Hematopoietic multipotent progenitor cell treated with erythropoietin and hydrocortisone succinate and interleukin-3 and kit ligand, for 15 days (in vitro differentiated cells): ENCODE results near the gene KCNC2.

Experiments
- DNase-seq: peaks from one replicate; pipeline ENCODE4 v3.0.0-alpha.2; 2015; ENCODE audit warnings: low spot score

KCNC2 gene

DNA sequence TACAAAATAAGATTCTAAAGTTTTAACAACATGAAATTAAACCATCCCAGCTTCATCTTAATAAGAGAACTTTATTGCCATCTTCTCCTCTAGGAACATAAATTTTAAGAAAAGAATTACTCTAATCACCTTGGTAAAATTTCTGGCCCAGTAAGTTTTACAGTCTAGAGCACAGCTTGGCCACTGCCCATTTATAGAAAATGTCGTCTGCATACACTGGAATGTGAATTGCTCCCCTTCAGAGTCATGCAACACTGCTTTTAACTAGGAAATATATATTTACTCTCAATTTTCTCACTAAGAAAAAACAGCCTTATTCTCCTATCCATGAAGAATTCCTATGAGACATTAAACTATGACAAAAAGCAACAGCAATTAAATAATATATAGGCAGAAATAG is 48.2 kb downstream of the KCNC2 start:
- no peak for DNase-seq

DNA sequence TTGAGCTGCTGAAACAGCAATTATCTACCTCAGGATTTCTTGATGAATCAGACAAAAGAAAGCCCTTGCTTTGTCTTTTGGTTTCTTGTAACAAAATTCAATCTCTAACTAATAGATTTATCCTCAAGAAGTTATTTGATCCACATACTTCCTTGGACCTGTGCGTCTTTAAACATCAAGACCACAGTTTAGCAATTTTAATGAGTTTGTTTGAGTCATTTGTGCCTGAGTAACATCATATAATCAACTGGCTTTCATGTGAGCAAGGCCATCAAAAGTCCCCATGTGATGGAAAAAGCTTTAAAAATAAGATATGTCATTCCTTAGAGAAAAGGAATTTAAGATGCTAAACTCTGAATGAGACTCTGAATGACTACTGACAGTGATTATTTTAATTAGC is 52.3 kb downstream of the KCNC2 start:
- DNase-seq: no peak

DNA sequence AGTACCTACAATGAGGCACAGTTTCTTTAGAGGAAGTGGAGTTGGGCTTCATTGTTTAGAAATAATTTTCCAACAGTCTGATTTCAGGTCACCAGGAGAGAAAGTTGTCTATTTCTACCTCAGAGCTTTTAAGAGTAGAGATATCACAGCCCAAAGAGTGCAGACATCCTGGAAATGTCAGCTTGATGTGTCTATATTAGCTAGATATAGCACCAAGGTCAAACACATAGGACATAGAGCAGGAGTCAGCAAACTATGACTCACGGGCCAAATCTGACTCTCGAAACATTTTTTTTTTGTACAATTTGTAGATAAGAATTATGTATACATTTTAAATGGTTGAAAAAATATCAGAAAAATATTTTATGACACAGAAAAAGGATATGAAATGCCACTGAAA is 53.7 kb downstream of the KCNC2 start:
- DNase-seq: no peak

DNA sequence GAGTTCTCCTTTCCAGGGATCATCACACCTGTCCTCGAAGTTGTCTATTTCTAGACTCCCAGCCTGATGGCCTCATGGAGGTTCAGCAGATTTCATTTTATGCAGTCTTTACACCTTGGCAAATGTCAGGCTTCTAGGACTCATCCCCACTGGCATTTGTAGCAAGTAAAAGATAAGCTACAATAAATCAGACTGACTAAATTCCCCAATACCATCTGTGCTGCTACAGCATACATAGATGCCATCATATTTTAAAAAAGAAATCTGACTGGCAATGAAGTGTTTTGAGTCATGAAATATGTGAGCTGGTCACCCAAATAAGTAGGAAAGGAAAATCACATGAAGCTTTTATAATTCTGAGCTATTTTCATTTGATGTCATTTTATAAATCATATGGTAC is 55.3 kb downstream of the KCNC2 start:
- no peak for DNase-seq

DNA sequence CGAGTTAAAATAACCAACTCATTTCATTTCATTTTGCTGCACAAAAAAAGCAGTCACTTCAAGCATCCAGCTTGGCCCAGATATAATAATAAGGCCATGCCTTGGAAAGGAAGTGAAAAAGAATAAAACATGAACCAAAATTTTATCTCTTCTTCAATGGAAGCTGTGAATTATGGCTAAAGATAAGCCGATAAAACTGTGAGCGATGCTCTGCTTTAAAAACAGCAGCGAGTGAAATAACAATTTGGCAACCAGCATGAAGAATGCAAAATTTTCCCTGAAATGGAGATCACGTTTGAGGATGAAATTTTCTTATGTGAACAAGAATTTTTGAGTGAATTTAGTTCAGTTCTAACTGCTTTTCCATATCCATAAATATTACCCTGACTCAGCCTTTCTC is 70.4 kb downstream of the KCNC2 start:
- no peak for DNase-seq

DNA sequence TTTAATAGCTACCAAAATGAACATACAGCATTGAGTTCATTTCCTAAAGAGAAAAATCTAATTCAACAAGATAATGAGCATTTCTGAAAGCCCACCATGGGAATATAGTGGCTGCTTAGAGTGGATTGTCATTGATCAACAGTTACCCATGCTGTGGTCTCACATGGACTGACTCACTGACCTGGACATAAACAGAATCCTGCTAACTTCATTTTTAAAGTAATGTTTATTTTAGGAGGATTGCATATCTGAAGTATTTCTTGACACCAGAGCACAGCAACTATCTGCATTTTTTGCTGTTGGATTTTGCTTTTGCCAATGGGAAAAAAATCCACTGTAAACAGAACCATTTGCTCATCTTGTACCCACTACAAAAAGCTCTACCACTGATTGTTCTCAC is 71.7 kb downstream of the KCNC2 start:
- DNase-seq: no peak

DNA sequence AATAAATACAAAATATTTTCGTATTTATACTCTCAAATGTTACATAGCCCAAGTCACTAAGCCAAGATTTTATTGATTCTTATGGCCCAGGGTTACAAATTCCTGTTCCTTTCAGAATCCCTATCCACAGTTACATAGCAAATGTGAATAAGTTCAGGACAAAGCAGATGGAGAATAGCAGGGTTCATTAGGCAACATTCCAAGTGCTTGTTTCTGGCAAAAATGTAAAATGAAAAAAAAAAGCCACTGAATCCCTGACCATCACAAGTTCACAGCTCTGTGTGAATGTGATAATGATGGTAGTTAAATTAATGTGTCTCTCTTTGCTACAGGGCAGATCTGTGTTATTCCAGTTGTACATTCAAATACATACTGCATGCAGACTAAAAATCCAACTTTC is 74.6 kb downstream of the KCNC2 start:
- DNase-seq: no peak

DNA sequence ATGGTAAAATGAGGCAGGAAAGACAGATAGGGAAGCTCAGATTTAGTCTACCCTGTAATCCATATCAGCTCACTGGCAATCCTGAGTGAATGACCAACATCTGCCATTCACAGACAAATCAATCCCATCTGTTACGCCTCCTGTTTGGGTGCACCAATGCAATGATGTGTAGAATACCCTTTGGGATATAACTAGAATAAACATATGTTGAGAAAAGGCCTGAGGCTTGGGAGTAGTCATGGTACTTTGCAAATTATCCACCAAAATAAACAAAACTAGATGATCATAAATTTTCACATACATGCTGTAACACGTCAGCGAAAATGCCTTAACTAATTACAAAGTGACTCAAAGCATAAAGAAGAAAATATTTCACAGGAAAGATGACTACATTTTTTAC is 78.8 kb downstream of the KCNC2 start:
- no peak for DNase-seq

DNA sequence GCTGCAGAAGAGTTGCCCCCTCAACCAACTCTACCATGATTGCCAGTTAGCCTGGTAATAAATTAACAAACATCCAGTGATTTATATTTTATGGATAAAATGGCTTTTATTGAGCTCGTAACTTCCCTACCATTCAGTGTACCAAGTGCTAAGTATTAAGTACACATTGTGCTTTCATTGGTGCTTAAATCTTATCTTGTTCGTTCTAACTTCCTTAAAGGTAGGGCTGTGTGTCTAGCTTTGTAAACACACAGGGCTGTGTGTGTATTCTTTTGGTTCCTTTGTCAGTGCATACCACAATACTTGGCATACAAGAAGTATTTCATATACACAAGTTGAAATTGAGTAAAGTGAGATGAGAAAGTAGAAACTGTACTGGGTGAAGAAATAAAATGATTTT is 80.4 kb downstream of the KCNC2 start:
- no peak for DNase-seq

DNA sequence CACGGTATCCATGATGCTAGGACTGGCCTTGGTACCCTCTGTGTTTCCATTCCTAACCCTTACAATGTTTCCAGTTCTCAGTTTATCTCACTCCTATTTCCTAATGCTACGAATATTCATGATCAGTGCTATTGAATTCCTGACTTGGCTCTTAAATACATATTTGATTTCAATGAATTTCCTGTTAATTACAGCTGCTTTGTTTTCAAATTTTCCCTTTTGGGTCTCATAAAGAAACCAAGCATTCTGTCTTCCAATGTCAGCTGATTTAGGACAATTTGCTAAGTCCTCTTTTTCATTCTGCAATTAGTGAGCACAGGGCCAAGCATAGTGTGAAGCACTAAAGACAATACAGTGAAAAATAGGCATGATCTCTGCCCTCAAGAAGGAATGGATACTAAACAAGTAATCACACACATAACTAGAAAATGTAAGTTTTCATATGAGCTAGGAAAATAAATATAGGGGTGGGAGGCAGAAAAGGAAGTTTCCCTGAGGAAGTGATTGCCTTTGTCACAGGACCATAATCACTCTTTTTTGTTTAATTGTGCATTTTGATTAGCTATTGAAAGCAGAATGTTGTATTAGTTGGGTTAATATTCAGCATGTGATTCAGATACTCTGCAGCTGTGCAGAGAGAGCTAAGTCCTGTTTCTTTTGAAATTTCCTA is 88.5 kb downstream of the KCNC2 start:
- no peak for DNase-seq

DNA sequence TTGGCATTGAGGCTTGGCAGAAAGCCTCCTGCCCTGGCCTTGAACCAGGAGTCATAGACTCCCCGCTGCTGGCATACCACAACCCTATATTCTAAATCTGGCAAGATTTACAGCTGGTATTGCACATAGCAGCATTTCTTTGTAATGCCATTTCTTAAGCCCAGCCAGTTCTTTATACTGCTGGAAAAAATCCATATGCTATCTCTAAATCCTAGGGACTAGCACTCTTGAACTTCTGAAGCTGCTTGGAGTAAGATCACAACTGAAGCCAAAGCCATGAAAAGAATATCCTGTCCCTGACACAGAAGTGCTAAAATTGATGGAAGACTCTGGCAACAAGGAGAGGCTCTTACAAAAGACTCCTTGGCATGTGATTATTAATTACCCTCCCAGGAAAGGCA is 89.3 kb downstream of the KCNC2 start:
- no peak for DNase-seq

DNA sequence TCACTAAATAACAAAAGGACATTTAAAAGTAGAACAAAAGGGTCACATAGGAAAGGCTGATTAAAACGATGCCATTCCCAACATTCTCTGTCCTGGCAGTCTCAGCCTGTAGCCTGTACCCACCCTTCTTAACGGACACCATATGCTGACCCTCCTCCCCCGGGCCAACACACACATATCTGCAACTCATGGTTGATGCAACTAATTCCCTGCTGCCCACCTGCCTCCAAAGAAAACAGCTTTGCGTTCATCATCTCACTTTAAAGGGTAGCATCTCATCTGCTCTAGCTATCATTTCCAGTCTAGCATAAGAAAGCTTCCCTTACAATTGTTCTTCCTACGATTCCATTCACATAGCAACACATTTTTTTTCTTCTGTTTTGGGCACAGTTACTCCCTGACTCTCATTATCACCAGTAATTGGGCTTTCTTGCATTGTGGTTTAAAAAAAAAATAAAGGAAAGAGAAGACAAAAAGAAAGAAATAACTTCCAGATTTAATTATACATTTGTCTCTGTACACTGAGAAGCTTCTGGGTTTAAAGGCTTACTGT is 92.9 kb downstream of the KCNC2 start:
- DNase-seq: no peak

DNA sequence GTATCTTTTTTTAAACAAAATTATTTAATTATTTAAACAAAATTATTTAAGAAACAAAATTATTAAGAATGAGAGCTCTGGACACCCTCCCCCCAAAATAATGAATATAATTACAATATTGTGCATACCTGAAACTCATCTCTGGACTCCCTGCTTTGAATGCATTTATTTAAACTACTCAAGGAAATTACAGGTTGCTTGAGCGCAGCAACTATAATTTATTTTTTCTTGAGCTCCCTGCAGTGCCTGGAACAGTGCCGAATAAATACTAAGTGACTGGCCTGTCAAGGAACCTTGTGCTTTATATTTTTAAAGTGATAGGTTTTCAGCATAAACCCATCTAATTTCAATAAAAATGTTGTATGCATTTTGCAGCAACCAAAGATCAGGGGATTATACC is 93.9 kb downstream of the KCNC2 start:
- no peak for DNase-seq

DNA sequence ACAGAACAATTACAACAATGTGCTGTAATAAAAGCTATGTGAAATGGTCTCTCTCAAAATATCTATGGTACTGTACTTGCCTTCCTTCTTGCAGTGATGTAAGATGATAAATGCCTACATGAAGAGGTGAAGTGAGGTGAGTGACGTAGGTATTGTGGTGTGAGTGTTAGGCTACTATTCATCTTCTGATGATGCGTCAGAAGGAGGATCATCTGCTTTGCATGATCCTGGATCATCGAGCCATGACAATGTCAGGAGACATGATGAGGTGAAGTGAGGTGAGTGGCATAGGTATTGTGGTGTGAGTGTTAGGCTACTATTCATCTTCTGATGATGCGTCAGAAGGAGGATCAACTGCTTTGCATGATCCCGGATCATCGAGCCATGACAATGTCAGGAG is 105.8 kb downstream of the KCNC2 start:
- DNase-seq: no peak

DNA sequence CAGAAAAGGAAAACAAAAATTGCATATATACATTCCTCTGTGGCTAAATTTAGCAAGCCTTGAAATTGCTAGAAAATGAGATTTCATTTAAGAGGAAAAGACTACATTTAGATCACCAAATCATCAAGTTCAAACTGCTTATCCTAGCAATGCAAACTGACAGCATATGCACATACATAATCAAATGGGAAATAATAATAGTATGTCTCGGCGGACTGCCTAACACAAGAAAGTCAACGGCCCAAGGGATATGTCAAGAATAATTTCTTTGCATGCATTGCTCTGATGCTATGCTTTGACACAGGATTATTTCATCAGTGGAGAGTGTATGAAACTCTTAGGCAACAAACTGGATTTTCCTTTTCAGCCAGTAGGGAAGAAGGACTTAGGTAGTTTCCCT is 107.9 kb downstream of the KCNC2 start:
- no peak for DNase-seq

DNA sequence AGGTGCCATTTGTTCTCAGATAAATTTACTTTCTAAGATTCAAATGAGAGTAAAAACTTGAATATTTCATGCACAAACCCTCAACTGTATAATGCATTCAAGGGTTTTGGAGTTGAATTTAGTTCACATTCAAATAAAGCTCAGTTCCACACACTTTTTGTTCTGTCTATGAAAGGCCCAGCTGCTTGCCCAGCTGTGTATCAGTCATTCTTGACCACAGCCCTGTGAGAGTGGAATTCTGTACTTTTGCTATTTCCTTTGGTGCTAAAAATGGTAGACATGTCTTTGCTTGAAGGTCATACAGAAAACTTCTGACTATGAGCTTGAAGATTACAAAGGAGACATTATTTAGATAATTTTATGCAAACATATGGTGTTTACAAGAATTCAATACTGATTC is 110.4 kb downstream of the KCNC2 start:
- DNase-seq: no peak

DNA sequence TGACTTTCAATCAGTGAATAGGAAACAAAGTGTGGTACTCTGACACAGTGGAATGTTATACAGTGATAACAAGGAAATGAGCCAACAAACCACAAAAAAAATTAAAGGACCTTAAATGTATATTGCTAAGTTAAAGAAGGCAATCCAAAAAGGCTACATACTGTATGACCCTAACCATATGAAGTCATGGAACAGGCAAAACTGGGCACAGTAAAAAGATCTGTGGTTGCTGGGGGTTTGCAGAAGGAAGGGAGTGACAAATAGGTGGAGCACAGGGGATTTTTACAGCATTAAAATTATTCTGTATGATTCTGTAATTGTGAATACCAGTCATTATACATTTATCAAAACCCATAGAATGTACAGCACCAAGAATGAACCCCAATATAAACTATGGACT is 112.6 kb downstream of the KCNC2 start:
- DNase-seq: no peak

DNA sequence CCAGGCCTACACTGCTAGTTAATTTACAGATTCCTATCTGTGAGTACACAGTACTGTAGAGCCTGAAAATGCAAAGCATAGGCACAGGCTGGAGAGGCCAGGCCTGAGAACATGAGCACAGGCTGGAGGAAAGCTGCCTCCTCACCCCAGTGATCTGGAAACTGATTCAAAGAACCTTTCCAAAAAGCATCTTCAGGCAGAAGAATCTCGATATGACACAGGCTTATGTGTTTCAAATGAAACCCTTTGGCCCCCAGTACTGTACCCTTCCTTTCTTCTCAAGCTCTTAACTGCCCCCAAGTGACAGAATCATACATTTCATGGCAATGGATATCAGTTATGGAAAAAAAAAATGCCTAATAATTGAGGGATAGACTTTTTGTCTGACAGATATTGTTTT is 122.0 kb downstream of the KCNC2 start:
- DNase-seq: no peak

DNA sequence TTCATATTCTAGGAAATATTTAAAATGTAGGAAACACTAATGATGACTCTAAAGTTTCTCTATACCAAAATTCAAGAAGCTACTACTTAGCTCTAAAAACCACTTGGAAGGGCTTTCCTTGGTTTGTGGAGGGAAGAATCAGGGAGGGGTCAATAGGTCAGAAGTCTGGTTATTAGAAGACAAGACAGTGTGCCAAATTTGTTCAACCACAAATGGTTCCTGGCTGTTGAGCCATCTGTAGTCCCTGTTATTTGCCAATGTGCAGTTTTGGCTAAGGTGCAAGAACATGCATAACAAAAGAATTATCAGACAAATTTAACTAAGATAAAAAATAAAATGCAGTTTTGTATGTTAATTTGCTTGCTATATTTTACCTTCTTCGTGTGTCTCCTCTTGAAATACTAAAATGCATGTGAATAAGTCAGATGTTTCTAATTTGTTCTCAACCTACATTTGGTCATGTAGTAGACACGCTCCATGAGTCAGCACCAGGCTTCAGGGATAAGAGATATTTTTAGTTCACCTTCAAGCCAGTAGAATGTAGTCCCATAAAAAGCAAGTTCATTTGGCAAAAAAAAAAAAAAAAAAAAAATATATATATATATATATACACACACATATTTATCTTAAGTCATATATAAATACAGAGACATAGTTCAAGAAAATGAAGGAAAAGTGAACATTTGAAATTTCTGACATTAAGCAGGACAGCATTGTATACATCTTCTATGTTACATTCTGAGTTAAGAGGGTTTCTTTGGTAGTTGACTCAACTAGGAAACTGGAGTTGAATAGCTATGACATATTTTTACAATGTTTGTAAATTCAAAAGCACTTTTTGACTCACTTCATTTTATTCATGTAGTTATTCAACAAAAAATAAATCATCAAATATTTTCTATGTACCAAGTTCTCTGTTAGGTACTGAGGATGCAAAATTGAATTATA is 123.3 kb downstream of the KCNC2 start:
- DNase-seq: no peak

DNA sequence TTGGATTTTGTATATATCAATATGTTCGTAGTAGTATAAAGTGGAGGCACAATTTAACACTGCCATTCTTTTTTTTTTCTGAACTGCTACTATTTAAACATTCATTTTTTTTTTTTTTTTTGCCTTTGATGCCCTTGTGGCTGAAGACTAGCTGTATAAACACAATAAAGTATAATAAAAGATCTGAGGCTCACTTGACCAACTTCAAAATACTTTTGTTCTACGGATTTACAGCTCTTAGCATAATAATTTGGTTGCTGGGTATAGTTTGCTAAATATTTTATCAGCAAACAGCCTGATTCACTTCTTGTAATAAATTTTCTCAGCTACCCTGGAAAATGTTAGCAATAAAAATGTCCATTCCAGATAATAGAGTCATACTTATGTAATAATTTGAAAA is 128.3 kb downstream of the KCNC2 start:
- no peak for DNase-seq

DNA sequence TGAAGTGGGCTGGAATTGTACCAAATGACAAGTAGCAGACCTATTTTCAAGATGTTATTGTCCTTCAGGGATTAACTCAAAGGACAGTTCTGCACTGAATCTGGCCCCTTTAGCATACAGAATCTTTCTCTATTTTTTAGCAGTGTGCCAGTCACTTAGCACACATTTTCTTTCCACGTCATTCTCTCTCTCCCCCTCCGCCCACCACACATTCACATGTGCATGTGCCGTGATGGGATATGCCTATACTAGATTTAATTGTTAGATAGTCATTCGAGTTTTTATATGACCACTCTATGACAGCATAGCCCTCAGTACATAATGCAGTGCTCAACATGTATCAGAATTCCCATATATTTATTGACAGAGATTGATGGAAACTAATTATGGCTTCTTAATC is 129.1 kb downstream of the KCNC2 start:
- DNase-seq: no peak

DNA sequence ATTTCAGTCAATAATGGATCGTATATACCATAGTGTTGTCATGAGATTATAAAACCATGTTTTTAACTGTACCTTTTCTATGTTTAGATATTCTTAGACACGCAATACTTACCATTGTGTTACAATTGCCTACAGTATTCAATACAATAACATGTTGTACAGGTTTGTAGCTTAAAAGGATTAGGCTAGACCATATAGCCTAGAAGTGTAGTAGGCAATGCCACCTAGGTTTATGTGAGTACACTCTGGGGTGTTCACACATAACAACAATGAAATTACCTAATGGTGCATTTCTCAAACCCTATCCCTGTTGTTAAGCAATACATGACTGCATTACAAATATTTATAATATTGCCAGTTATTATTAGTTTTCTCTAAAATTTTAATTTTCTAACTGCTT is 144.2 kb downstream of the KCNC2 start:
- DNase-seq: no peak

DNA sequence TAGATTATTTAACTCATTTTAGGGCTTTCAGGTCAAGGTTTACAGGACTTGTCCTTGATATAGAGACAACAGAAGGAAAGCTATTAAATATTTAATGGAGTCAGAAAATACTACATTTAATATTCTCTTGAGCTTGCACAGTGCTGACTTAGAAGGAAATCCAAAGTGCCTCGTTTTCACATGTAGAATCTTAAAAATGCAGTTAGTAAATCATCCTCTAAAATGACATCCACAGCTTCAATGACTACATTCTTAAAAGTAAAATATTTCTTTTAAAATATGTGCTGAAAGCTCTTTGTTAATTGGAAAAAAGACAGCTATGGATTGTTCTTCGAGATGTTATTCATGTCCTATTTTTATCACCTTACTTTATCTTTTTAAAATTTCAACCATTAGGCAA is 146.9 kb downstream of the KCNC2 start:
- no peak for DNase-seq
